SU-DHL-6 (cell line): ENCODE data around the gene FAM124A.

Source experiments
- H2AFZ ChIP-seq: fragments of 200-600 bp; sonication (generic); 2 replicates; pipeline ENCODE4 v1.6.1; 2014; ENCODE audit warnings: low read depth, mild to moderate bottlenecking, moderate library complexity, mixed read lengths, antibody characterized with exemption, low read length; ENCODE audit not compliant: severe bottlenecking
- H3F3A ChIP-seq: fragments of 200-600 bp; shearing (Covaris generic); 2 replicates; pipeline ENCODE4 v1.6.0; 2016; ENCODE audit warnings: antibody characterized with exemption, mild to moderate bottlenecking; ENCODE audit not compliant: insufficient read depth
- H3K27ac ChIP-seq: fragments of 200-600 bp; sonication (generic); 2 replicates; pipeline ENCODE4 v1.5.1; 2016; ENCODE audit warnings: low read depth, mild to moderate bottlenecking, low read length, moderate library complexity, mixed read lengths
- H3K27me3 ChIP-seq: fragments of 200-600 bp; sonication (generic), shearing (Covaris generic); 2 replicates; pipeline ENCODE4 v1.6.0; 2014; ENCODE audit warnings: mild to moderate bottlenecking, low read length
- H3K36me3 ChIP-seq: fragments of 200-600 bp; sonication (generic); 2 replicates; pipeline ENCODE4 v1.6.1; 2014; ENCODE audit warnings: mild to moderate bottlenecking, low read length, mixed read lengths
- H3K4me2 ChIP-seq: fragments of 300-600, 200-600 bp; shearing (Covaris generic), sonication (generic); 2 replicates; pipeline ENCODE4 v1.6.0; 2014; ENCODE audit warnings: low read length, low read depth, mild to moderate bottlenecking; ENCODE audit not compliant: poor library complexity, severe bottlenecking
- H3K4me3 ChIP-seq: fragments of 200-600 bp; sonication (generic); 2 replicates; pipeline ENCODE4 v1.5.1; 2014; ENCODE audit warnings: antibody characterized with exemption, low read length, mild to moderate bottlenecking, mixed read lengths; ENCODE audit not compliant: insufficient read depth, poor library complexity, severe bottlenecking
- H3K79me2 ChIP-seq: fragments of 200-600 bp; sonication (generic); 2 replicates; pipeline ENCODE4 v1.6.1; 2014; ENCODE audit warnings: mild to moderate bottlenecking, low read length, moderate library complexity; ENCODE audit not compliant: insufficient read depth
- H3K9ac ChIP-seq: fragments of 200-600 bp; sonication (generic); 2 replicates; pipeline ENCODE4 v1.7.0; 2014; ENCODE audit warnings: mild to moderate bottlenecking, low read length
- H3K9me2 ChIP-seq: fragments of 200-600 bp; sonication (generic); replicated peaks from 2 replicates; pipeline ENCODE4 v1.6.1; 2014; ENCODE audit warnings: low read length; ENCODE audit not compliant: insufficient read depth
- H3K9me3 ChIP-seq: fragments of 200-600 bp; sonication (generic); 2 replicates; pipeline ENCODE4 v1.6.1; 2014; ENCODE audit warnings: low read length, mixed read lengths; ENCODE audit not compliant: insufficient read depth
- H4K20me1 ChIP-seq: fragments of 200-600 bp; sonication (generic); 2 replicates; pipeline ENCODE4 v1.6.1; 2014; ENCODE audit warnings: low read depth, mild to moderate bottlenecking, antibody characterized with exemption, low read length, moderate library complexity, mixed read lengths
- CTCF ChIP-seq: fragments of 200-600 bp; sonication (generic); IDR thresholded peaks from one replicate; pipeline ENCODE4 v1.5.1; 2017; ENCODE audit warnings: antibody characterized with exemption, mild to moderate bottlenecking, low read length, moderate library complexity; ENCODE audit not compliant: insufficient read depth, poor library complexity, severe bottlenecking
- EZH2phosphoT487 ChIP-seq: fragments of 200-600 bp; sonication (generic), shearing (Covaris generic); conservative IDR thresholded peaks from 2 replicates; pipeline ENCODE4 v1.6.1; 2018; ENCODE audit warnings: mild to moderate bottlenecking, antibody characterized with exemption, low read length, moderate library complexity, mixed read lengths

Gene FAM124A

DNA sequence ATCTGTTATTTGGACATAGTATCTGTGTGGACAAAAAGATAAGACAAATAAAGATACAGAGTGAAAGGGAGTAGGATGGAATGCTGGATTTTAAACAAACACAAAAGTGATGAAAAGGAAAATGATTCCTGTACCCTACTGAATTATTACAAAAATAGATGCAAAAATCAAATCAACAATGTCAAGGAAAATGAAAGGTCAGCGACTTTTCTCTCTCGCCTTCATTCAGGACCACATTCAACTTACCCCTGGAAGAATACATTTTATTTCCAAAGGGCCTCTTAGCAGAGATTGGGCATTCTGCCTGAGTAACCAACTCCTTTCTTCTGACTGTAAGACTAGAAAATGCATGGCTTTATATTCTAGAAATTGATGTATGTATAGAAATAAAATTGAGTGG is 28.8 kb upstream of the FAM124A start:
- TF ChIP-seq EZH2phosphoT487 (no peak), CTCF (no peak)
- no peaks in the 10 kb centered on the region for H4K20me1 ChIP-seq
- no peak overlapping the region for H3K9ac ChIP-seq
- no peak overlapping the region for H3K4me2 ChIP-seq
- H3K27ac ChIP-seq, result no peak overlapping the region
- no peaks in the 10 kb centered on the region for H3K79me2 ChIP-seq
- no peaks in the 10 kb centered on the region; the same call in 1 of the 2 replicates for H3K9me2 ChIP-seq
- no peaks in the 10 kb centered on the region for H3K27me3 ChIP-seq
- peaks cover 3% of the 10 kb centered on the region; the same call in 1 of the 2 replicates for H3K9me3 ChIP-seq
- H3K4me3 ChIP-seq, result no peak overlapping the region
- 0 out of 2 replicates have a peak, but pooled peaks cover 3% of the 10 kb centered on the region for H3K36me3 ChIP-seq
- H3F3A ChIP-seq, result no peaks in the 10 kb centered on the region
- H2AFZ ChIP-seq, result no peak overlapping the region

DNA sequence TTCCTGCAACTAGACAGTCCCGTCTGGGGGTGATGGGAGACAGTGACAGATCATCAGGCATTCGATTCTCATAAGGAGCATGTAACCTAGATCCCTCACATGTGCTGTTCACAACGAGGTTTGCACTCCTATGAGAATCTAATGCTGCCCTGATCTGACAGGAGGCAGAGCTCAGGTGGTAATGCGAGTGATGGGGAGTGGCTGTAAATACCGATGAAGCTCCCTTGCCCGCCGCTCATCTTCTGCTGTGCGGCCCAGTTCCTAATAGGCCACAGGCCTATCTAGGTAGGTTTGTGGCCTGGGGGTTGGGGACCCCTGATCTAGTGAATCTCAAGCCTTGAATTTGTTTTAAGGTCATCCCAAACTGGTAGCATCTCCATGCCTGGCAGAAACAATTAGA is 27.3 kb upstream of the FAM124A start:
- Histone ChIP-seq H3K36me3 (0 out of 2 replicates have a peak, but pooled peaks cover 3% of the 10 kb centered on the region), H3K9me2 (no peaks in the 10 kb centered on the region; the same call in 1 of the 2 replicates), H3F3A (no peaks in the 10 kb centered on the region), H4K20me1 (no peaks in the 10 kb centered on the region), H3K27me3 (no peaks in the 10 kb centered on the region), H3K9ac (no peak overlapping the region), H3K9me3 (peaks cover 9% of the 10 kb centered on the region; the same call in 1 of the 2 replicates), H2AFZ (no peak overlapping the region), H3K79me2 (no peaks in the 10 kb centered on the region), H3K4me3 (no peak overlapping the region), H3K4me2 (no peak overlapping the region), H3K27ac (no peak overlapping the region)
- no peak for TF ChIP-seq CTCF
- TF ChIP-seq EZH2phosphoT487, result no peak

DNA sequence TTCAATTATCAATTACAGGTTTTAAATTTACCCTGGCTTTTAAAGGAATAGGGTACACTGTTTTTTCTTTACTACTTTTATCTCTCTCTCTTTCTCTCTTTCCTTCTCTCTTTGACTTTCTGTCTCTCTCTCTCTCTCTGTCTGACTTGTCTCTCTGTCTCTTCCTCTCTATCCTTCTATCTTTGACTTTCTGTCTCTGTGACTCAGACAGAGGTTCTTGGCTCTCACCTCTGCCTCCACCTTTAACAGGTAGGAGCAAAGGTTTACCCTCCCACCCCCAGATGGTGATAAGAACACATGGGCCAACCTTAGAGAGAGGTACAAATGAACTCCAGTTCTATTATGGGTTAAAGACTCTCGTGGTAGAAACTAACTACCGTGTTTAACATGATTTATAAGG is 20.3 kb upstream of the FAM124A start:
- Histone ChIP-seq H3K27me3 (no peaks in the 10 kb centered on the region), H2AFZ (no peak overlapping the region), H3K79me2 (no peaks in the 10 kb centered on the region), H4K20me1 (no peaks in the 10 kb centered on the region), H3K27ac (no peak overlapping the region), H3K9me3 (peaks cover 9% of the 10 kb centered on the region; the same call in 1 of the 2 replicates), H3F3A (no peaks in the 10 kb centered on the region), H3K4me3 (no peak overlapping the region), H3K4me2 (no peak overlapping the region), H3K36me3 (0 out of 2 replicates have a peak, but pooled peaks cover 3% of the 10 kb centered on the region), H3K9ac (no peak overlapping the region), H3K9me2 (no peaks in the 10 kb centered on the region; the same call in 1 of the 2 replicates)
- TF ChIP-seq CTCF, result no peak
- TF ChIP-seq EZH2phosphoT487, result no peak
